GM12878 (cell line): Measurements from ENCODE around the gene MAML2. TPM values are rescaled to one million over a fixed set of nuclear protein-coding genes. Genes with fewer than 3 reads are reported as not detected.

Experiments used
- ATAC-seq: fragments of 200-7000 bp; cut with Tn5 transposase; 3 replicates; pipeline ENCODE4 v1.9.1; 2020; ENCODE audit warnings: mild to moderate bottlenecking, moderate library complexity
- BruUV-seq: library from RNA; stranded (reverse); fragments of 400-500 nt; replicated peaks from 2 replicates; lab custom pipeline; 2021; lab: Mats Ljungman, UMichigan
- CTCF ChIA-PET: fragments of 300-600 bp; sonication (Branson Sonifier 250); formaldehyde crosslinking; extraction: SDS; loops from one replicate; lab custom pipeline; 2021; ENCODE audit warnings: inconsistent platforms; lab: Yijun Ruan, JAX
- POLR2A ChIA-PET: fragments of 350-600 bp; formaldehyde crosslinking; extraction: SDS; loops from one replicate; lab custom pipeline; 2021; ENCODE audit warnings: inconsistent platforms; lab: Charles Lee
- RAD21 ChIA-PET: fragments of 300-600 bp; sonication (Branson Sonifier 250); formaldehyde crosslinking; loops from one replicate; lab custom pipeline; 2023; ENCODE audit warnings: antibody characterized with exemption; ENCODE audit not compliant: unreplicated experiment; lab: Charles Lee
- SMC1A ChIA-PET: fragments of 300-600 bp; sonication (Branson Sonifier 250); formaldehyde crosslinking; loops from one replicate; lab custom pipeline; 2023; ENCODE audit not compliant: unreplicated experiment, uncharacterized antibody; lab: Charles Lee
- DNase-seq: peaks from one replicate; pipeline ENCODE4 v3.0.0-alpha.2; 2011; ENCODE audit warnings: low read depth, low spot score
- FAIRE-seq: peaks from 3 replicates; lab custom pipeline; 2011; peaks lifted over from hg19 to GRCh38; lab: Jason Lieb, UNC
- H2AFZ ChIP-seq: 2 replicates; pipeline ENCODE4 v1.6.0; 2011; ENCODE audit warnings: low read depth, low read length, control low read depth; ENCODE audit not compliant: control insufficient read depth
- H3K27ac ChIP-seq: 2 replicates; pipeline ENCODE4 v1.5.1; 2011; ENCODE audit warnings: control low read depth; ENCODE audit not compliant: control insufficient read depth, insufficient read depth
- H3K27me3 ChIP-seq, 2 experiments: replicated peaks in 1 of 2; 2 replicates each; pipeline versions ENCODE4 v1.6.0 to v1.6.1; 2011; ENCODE audit warnings: low read length in 1 of 2; ENCODE audit not compliant: control insufficient read depth in 2 of 2, insufficient read depth in 2 of 2
- H3K36me3 ChIP-seq, 2 experiments: 2 replicates each; pipeline ENCODE4 v1.5.1; 2011; ENCODE audit warnings: low read length in 1 of 2; ENCODE audit not compliant: control insufficient read depth in 2 of 2, insufficient read depth in 2 of 2
- H3K4me1 ChIP-seq: 2 replicates; pipeline ENCODE4 v1.6.1; 2011; ENCODE audit warnings: mild to moderate bottlenecking, low read length, moderate library complexity, mixed read lengths; ENCODE audit not compliant: control insufficient read depth, insufficient read depth
- H3K4me2 ChIP-seq: 2 replicates; pipeline ENCODE4 v1.6.0; 2011; ENCODE audit warnings: control low read depth; ENCODE audit not compliant: control insufficient read depth, insufficient read depth
- H3K4me3 ChIP-seq: fragments of 200-600 bp; sonication (generic); 2 replicates; pipeline ENCODE4 v1.5.1; 2016
- H3K79me2 ChIP-seq: 2 replicates; pipeline ENCODE4 v1.6.0; 2011; ENCODE audit warnings: low read length; ENCODE audit not compliant: control insufficient read depth, insufficient read depth
- H3K9ac ChIP-seq: 2 replicates; pipeline ENCODE4 v1.8.0; 2011; ENCODE audit warnings: low read length, control low read depth, mixed read lengths; ENCODE audit not compliant: control insufficient read depth, insufficient read depth
- H3K9me3 ChIP-seq: replicated peaks from 3 replicates; pipeline ENCODE4 v1.5.1; 2011; ENCODE audit warnings: mild to moderate bottlenecking, low read length; ENCODE audit not compliant: control insufficient read depth, insufficient read depth
- H4K20me1 ChIP-seq: 2 replicates; pipeline ENCODE4 v1.6.0; 2011; ENCODE audit not compliant: control insufficient read depth, insufficient read depth
- CBFB ChIP-seq: IDR thresholded peaks from 2 replicates; pipeline ENCODE4 v1.6.1; 2016; ENCODE audit warnings: antibody characterized with exemption, low read depth
- RCOR1 ChIP-seq: conservative IDR thresholded peaks from 2 replicates; pipeline ENCODE4 v1.6.1; 2012; ENCODE audit warnings: low read depth, low read length, improper control_type of control experiment
- SPI1 ChIP-seq: IDR thresholded peaks from 2 replicates; pipeline ENCODE4 v1.6.1; 2011; ENCODE audit warnings: low read depth, mild to moderate bottlenecking, low read length, moderate library complexity, borderline replicate concordance; ENCODE audit not compliant: insufficient read depth
- SREBF1 ChIP-seq: IDR thresholded peaks from 2 replicates; pipeline ENCODE4 v1.6.1; 2012; ENCODE audit warnings: mild to moderate bottlenecking, low read length
- in situ Hi-C: fragments of 300-500 bp; cut with MboI; formaldehyde crosslinking; loops from 9 replicates; pipeline ENCODE4 v1.14.3; 2018; ENCODE audit warnings: mixed read lengths
- intact Hi-C: fragments of 100-400 bp; cut with micrococcal nuclease; formaldehyde crosslinking; loops from one replicate; pipeline ENCODE4 v1.14.2; 2022; ENCODE audit not compliant: unreplicated experiment
- polyA plus RNA-seq, 11 experiments: library from polyadenylated mRNA; depleted of rRNA in 4 of 11; unstranded in 6 of 11; stranded (reverse) in 5 of 11; fragments of >200 nt; fragmentation: Nextera tagmentation in 4 of 11; fragmentation: Illumina TruSeq in 1 of 11; extraction: Ambion mirVana in 4 of 11; extraction: Trizol in 1 of 11; gene quantifications; 1 replicate in 1 of 11; 2 replicates in 10 of 11; pipeline versions ENCODE4 v1.2.1 to v1.2.3, GENCODE V29; 2011 to 2016; ENCODE audit warnings: inconsistent platforms in 2 of 11, missing spikeins in 2 of 11, low read depth in 1 of 11
- total RNA-seq, 4 experiments: library from RNA; depleted of rRNA in 3 of 4; stranded (reverse); fragments of >200 nt in 3 of 4; fragmentation: Illumina TruSeq in 1 of 4; extraction: Trizol in 1 of 4; gene quantifications; 2 replicates each; pipeline versions ENCODE4 v1.2.1 to v1.2.3, GENCODE V29; 2013 to 2021
- TF ChIP-seq, protein P1 (sequence below): fragments of 450-650 bp; formaldehyde crosslinking; IDR thresholded peaks from 2 replicates; pipeline ENCODE4 v1.4.0; 2020; ENCODE audit warnings: mild to moderate bottlenecking, moderate library complexity

MAML2 gene
- total and polyA plus RNA-seq, 10 of the 15 experiments (the other 5 are each of a cell fraction or from before 2014, with no cell fraction given): 2.5 to 15.1 (median 12.0) TPM

DNA sequence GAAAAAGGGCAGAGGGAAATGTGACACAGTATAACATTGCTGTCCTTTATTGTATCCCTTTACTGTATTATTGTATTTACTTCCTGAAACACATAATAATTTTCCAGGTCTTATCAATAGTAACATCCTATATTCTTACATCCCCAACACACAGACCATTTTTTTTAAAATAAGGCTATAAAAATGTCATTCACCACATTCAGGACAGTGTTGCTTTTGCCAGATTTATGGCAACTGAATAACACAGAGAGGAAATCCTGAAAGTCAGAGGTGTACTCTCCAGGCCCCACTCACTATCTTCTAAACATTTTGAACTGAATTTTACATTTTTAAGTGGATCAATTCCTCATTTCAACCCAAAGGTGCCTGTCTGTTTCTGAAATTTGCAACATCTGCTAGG lies 314.2 kb downstream of the MAML2 start:
- RAD21 ChIA-PET: interaction anchor here (1.1 kb wide), 1 partner anchor 361 kb away, joined by 3 read pairs; the partner anchor contains the start of gene CCDC82
- Histone ChIP-seq H3K79me2 (no peaks in the 10 kb centered on the region; the same call in 1 of the 2 replicates), H3K27ac (peak overlapping the region; percentile 11; the same call in 1 of the 2 replicates), H3K4me3 (no peak overlapping the region), H3K4me1 (peaks cover 26% of the 10 kb centered on the region), H3K27me3 (no peaks in the 10 kb centered on the region), H3K9me3 (no peaks in the 10 kb centered on the region), H3K9ac (no peak overlapping the region), H3K36me3 (no peaks in the 10 kb centered on the region), H3K4me2 (no peak overlapping the region), H4K20me1 (no peaks in the 10 kb centered on the region), H2AFZ (no peak overlapping the region)
- CTCF ChIA-PET: interaction anchor here (2.8 kb wide), 1 partner anchor 26 kb away, joined by 9 read pairs; no protein-coding TSS in a partner anchor
- DNase-seq (no peak), FAIRE-seq (no peak), ATAC-seq (peak; percentile 29)
- TF ChIP-seq SREBF1: no peak
- TF ChIP-seq CBFB: no peak
- TF ChIP-seq RCOR1: no peak
- peak; percentile 4; the same call in 1 of the 2 replicates for TF ChIP-seq SPI1
- TF ChIP-seq, protein P1, sequence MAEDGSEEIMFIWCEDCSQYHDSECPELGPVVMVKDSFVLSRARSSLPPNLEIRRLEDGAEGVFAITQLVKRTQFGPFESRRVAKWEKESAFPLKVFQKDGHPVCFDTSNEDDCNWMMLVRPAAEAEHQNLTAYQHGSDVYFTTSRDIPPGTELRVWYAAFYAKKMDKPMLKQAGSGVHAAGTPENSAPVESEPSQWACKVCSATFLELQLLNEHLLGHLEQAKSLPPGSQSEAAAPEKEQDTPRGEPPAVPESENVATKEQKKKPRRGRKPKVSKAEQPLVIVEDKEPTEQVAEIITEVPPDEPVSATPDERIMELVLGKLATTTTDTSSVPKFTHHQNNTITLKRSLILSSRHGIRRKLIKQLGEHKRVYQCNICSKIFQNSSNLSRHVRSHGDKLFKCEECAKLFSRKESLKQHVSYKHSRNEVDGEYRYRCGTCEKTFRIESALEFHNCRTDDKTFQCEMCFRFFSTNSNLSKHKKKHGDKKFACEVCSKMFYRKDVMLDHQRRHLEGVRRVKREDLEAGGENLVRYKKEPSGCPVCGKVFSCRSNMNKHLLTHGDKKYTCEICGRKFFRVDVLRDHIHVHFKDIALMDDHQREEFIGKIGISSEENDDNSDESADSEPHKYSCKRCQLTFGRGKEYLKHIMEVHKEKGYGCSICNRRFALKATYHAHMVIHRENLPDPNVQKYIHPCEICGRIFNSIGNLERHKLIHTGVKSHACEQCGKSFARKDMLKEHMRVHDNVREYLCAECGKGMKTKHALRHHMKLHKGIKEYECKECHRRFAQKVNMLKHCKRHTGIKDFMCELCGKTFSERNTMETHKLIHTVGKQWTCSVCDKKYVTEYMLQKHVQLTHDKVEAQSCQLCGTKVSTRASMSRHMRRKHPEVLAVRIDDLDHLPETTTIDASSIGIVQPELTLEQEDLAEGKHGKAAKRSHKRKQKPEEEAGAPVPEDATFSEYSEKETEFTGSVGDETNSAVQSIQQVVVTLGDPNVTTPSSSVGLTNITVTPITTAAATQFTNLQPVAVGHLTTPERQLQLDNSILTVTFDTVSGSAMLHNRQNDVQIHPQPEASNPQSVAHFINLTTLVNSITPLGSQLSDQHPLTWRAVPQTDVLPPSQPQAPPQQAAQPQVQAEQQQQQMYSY: no peak
- BruUV-seq: no TSS peak
- intact Hi-C loops: no loop called here
- in situ Hi-C loops: no loop called here
- POLR2A ChIA-PET: interaction anchor here (1.0 kb wide), 1 partner anchor 13 kb away, joined by 4 read pairs; no protein-coding TSS in a partner anchor
- SMC1A ChIA-PET: no interaction called here
